Measurements from ENCODE around the gene NAGS.

DNA sequence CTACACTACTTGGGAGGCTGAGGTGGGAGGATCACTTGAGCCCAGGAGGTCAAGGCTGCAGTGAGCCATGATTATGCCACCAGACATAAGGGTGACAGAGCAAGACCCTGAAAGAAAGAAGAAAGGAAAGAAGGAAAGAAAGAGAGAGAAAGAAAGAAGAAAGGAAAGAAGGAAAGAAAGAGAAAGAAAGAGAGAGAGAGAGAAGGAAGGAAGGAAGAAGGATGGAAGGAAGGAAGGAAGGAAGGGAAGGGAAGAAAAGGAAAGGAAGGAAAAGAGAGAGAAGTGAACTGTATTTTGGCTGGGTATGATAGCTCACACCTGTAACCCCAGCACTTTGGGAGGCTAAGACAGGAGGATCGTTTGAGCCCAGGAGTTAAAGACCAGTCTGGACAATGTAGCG is 26.3 kb upstream of the NAGS start:
- TF ChIP-seq, protein P1, sequence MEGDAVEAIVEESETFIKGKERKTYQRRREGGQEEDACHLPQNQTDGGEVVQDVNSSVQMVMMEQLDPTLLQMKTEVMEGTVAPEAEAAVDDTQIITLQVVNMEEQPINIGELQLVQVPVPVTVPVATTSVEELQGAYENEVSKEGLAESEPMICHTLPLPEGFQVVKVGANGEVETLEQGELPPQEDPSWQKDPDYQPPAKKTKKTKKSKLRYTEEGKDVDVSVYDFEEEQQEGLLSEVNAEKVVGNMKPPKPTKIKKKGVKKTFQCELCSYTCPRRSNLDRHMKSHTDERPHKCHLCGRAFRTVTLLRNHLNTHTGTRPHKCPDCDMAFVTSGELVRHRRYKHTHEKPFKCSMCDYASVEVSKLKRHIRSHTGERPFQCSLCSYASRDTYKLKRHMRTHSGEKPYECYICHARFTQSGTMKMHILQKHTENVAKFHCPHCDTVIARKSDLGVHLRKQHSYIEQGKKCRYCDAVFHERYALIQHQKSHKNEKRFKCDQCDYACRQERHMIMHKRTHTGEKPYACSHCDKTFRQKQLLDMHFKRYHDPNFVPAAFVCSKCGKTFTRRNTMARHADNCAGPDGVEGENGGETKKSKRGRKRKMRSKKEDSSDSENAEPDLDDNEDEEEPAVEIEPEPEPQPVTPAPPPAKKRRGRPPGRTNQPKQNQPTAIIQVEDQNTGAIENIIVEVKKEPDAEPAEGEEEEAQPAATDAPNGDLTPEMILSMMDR (IDR thresholded peaks at IDR 0.05; ENCODE audit: low read length): no peak
- TF ChIP-seq EZH2 (IDR thresholded peaks at IDR 0.05; ENCODE audit: borderline replicate concordance, low read length): no peak
